Measurements from ENCODE around the gene DHH.

DNA sequence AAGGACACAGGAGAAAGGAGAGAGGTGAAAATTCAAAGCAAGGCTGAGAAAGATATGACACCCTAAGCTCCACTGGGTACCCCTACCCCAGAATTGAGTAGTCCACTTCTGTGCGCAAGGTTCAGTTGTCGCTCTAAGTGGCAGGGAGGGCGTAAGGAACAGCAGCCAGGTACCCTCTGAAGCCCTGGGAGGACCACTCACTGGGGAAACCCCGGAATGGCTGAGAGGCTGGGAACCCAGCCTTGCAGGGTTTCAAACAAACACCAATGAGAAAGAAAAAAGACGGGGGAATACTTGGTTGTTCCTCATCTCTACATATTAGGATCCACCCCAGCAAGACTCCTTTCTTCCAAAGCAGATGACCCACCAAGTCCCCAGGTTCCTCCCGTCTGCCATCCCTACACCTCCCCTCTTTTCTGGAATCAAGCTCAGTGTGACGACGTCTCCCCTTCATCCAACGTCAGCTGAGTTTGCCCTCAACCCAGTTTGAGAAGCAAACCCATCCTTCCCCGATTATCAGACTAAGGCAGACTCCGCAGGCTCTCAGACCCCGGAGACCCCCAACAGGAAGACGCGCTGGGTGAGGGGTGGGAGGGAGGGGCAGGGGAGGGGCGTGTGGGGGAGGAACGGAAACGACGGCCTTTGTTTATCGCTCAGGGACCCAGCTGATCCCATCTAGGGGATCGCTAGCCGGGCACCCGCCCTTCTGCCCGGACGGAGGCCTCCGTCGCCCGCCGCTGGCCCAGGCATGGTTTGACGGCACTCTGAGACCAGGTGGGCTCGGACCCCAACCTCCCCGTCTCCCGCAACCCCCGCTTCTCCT, 15.3 kb upstream of the DHH start:
- TF ChIP-seq EP300 (IDR thresholded peaks at IDR 0.05) (no peak), POLR2A (IDR thresholded peaks at IDR 0.05) (no peak)

Measured in upper lobe of left lung (tissue), 4 donors.